CD4-positive, alpha-beta T cell treated with Interleukin-12 subunit alpha and Interleukin-12 subunit beta, for 1 hour (primary cell): ENCODE data around the gene HPDL.
A peak's percentile ranks its signal among the peaks of the same experiment; 100 is the strongest.

ENCODE experiments used
- DNase-seq: peaks from one replicate; pipeline ENCODE4 v3.0.0-alpha.2; 2020

The HPDL gene

GRCh38 chr1:45325851-45326506 lies 716 bp upstream of the HPDL start:
- no peak for DNase-seq

GRCh38 chr1:45327644-45328515 lies 1.2 kb downstream of the HPDL start:
- no peak for DNase-seq

GRCh38 chr1:45328680-45329079 lies 2.0 kb downstream of the HPDL start:
- DNase-seq = no peak

- no peak for DNase-seq
These were observed 2.8 kb downstream of the HPDL start for GRCh38 chr1:45329445-45329844.

GRCh38 chr1:45331436-45332345 lies 5.0 kb downstream of the HPDL start:
- DNase-seq = no peak

- DNase-seq = no peak
These were observed 5.6 kb downstream of the HPDL start for GRCh38 chr1:45332346-45332720.

- DNase-seq = no peak
These were observed 7.9 kb downstream of the HPDL start for GRCh38 chr1:45334308-45335245.

GRCh38 chr1:45335855-45336324 lies 9.2 kb downstream of the HPDL start:
- DNase-seq = no peak

GRCh38 chr1:45337630-45338325 lies 11.1 kb downstream of the HPDL start:
- no peak for DNase-seq

GRCh38 chr1:45339789-45340558 lies 13.3 kb downstream of the HPDL start, which contains the start of the genes MUTYH and TOE1:
Gene MUTYH (minus strand): TSS chr1:45340440. CDS start chr1:45334505, 5,935 bp downstream.
Gene TOE1 (plus strand): TSS chr1:45340170. CDS start chr1:45340253, 83 bp downstream.
- DNase-seq = peak; percentile 92

GRCh38 chr1:45340816-45341466 lies 14.2 kb downstream of the HPDL start:
- peak; percentile 19 for DNase-seq

GRCh38 chr1:45344499-45344898 lies 17.8 kb downstream of the HPDL start:
- no peak for DNase-seq

- DNase-seq = no peak
These were observed 18.3 kb downstream of the HPDL start for GRCh38 chr1:45345014-45345413.

GRCh38 chr1:45346473-45346872 lies 19.8 kb downstream of the HPDL start:
- no peak for DNase-seq

GRCh38 chr1:45348020-45348419 lies 21.3 kb downstream of the HPDL start:
- no peak for DNase-seq

GRCh38 chr1:45348609-45348965 lies 21.9 kb downstream of the HPDL start:
- DNase-seq = no peak

- no peak for DNase-seq
These were observed 22.4 kb downstream of the HPDL start for GRCh38 chr1:45348966-45349677.

GRCh38 chr1:45351508-45351907 lies 24.8 kb downstream of the HPDL start:
- DNase-seq = no peak

GRCh38 chr1:45353685-45354084 lies 27.0 kb downstream of the HPDL start:
- DNase-seq = no peak
